Endothelial cell of umbilical vein (primary cell): ENCODE results near the gene STK40. TPM values are rescaled to one million over a fixed set of nuclear protein-coding genes. Genes with fewer than 3 reads are reported as not detected.

Source experiments
- BruUV-seq: library from RNA; stranded (reverse); fragments of 400-500 nt; replicated peaks from 2 replicates; lab custom pipeline; 2021; lab: Mats Ljungman, UMichigan
- CTCF ChIA-PET: fragments of 300-600, 350-600 bp; sonication (Branson Sonifier 250); formaldehyde crosslinking; loops from one replicate; lab custom pipeline; 2021; ENCODE audit warnings: antibody characterized with exemption, inconsistent platforms; lab: Charles Lee
- POLR2A ChIA-PET: fragments of 300-600, 350-600 bp; sonication (Branson Sonifier 250); formaldehyde crosslinking; loops from one replicate; lab custom pipeline; 2021; ENCODE audit warnings: antibody characterized with exemption, inconsistent platforms; lab: Charles Lee
- DNase-seq: peaks from one replicate; pipeline ENCODE4 v3.0.0-alpha.2; 2011; ENCODE audit warnings: low read depth, low spot score
- FAIRE-seq: peaks from 2 replicates; lab custom pipeline; 2011; peaks lifted over from hg19 to GRCh38; lab: Jason Lieb, UNC
- H2AFZ ChIP-seq: 2 replicates; pipeline ENCODE4 v1.6.0; 2012; ENCODE audit warnings: low read depth, low read length, control low read depth, inconsistent platforms
- H3K27ac ChIP-seq: 2 replicates; pipeline ENCODE4 v1.5.1; 2011; ENCODE audit warnings: low read depth, mild to moderate bottlenecking, control low read depth, low read length, moderate library complexity; ENCODE audit not compliant: insufficient read depth
- H3K27me3 ChIP-seq, 2 experiments: 2 replicates each; pipeline versions ENCODE4 v1.6.0 to v1.6.1; 2011; ENCODE audit warnings: low read length in 2 of 2, mixed read lengths in 1 of 2; ENCODE audit not compliant: control insufficient read depth in 2 of 2, insufficient read depth in 2 of 2
- H3K36me3 ChIP-seq, 2 experiments: 2 replicates in 1 of 2; 3 replicates in 1 of 2; pipeline ENCODE4 v1.5.1; 2011; ENCODE audit warnings: low read length in 2 of 2, mild to moderate bottlenecking in 1 of 2, moderate library complexity in 1 of 2; ENCODE audit not compliant: control insufficient read depth in 2 of 2, insufficient read depth in 2 of 2; ENCODE audit errors: extremely low read depth in 1 of 2
- H3K4me1 ChIP-seq: 3 replicates; pipeline ENCODE4 v1.5.1; 2011; ENCODE audit warnings: mild to moderate bottlenecking, low read length; ENCODE audit not compliant: control insufficient read depth, insufficient read depth; ENCODE audit errors: extremely low read depth
- H3K4me2 ChIP-seq: 2 replicates; pipeline ENCODE4 v1.6.1; 2011; ENCODE audit warnings: low read length, control low read depth, mixed read lengths; ENCODE audit not compliant: insufficient read depth
- H3K4me3 ChIP-seq, 3 experiments: fragments of 200-600 bp in 1 of 3; sonication (generic), shearing (Covaris generic) in 1 of 3; replicated peaks in 1 of 3; 2 replicates each; pipeline ENCODE4 v1.5.1; 2011 to 2016; ENCODE audit warnings: control low read depth in 3 of 3, low read length in 3 of 3, mild to moderate bottlenecking in 2 of 3, inconsistent platforms in 1 of 3, low read depth in 1 of 3, moderate library complexity in 1 of 3; ENCODE audit not compliant: insufficient read depth in 1 of 3
- H3K79me2 ChIP-seq: 2 replicates; pipeline ENCODE4 v1.6.0; 2012; ENCODE audit warnings: low read length, inconsistent platforms; ENCODE audit not compliant: control insufficient read depth, insufficient read depth
- H3K9ac ChIP-seq: replicated peaks from 2 replicates; pipeline ENCODE3; 2011; ENCODE audit warnings: low read length, control low read depth; ENCODE audit not compliant: insufficient read depth; ENCODE audit errors: extremely low read depth
- H3K9me1 ChIP-seq: replicated peaks from 3 replicates; pipeline ENCODE4 v1.6.0; 2011; ENCODE audit warnings: mild to moderate bottlenecking, low read length; ENCODE audit not compliant: control insufficient read depth, insufficient read depth; ENCODE audit errors: extremely low read depth
- H3K9me3 ChIP-seq: replicated peaks from 2 replicates; pipeline ENCODE4 v1.5.1; 2012; ENCODE audit warnings: low read length, inconsistent platforms; ENCODE audit not compliant: control insufficient read depth, insufficient read depth
- H4K20me1 ChIP-seq: replicated peaks from 2 replicates; pipeline ENCODE3; 2011; ENCODE audit warnings: mild to moderate bottlenecking, low read length; ENCODE audit not compliant: control insufficient read depth, insufficient read depth; ENCODE audit errors: extremely low read depth
- CTCF ChIP-seq, 2 donors: IDR thresholded peaks; 1 replicate in 1 of 2; 2 replicates in 1 of 2; pipeline ENCODE4 v1.5.1; 2011; ENCODE audit warnings: low read length in 2 of 2, mild to moderate bottlenecking in 2 of 2, moderate library complexity in 2 of 2, control low read depth in 1 of 2, inconsistent platforms in 1 of 2, low read depth in 1 of 2; ENCODE audit not compliant: insufficient read depth in 1 of 2; ENCODE audit errors: extremely low read depth in 1 of 2
- EZH2 ChIP-seq: IDR thresholded peaks from 2 replicates; pipeline ENCODE4 v1.6.1; 2012; ENCODE audit warnings: borderline replicate concordance, low read depth, mild to moderate bottlenecking, moderate library complexity, low read length, inconsistent platforms; ENCODE audit not compliant: severe bottlenecking
- FOS ChIP-seq: IDR thresholded peaks from 2 replicates; pipeline ENCODE4 v1.6.1; 2011; ENCODE audit warnings: mild to moderate bottlenecking, low read length, moderate library complexity, borderline replicate concordance; ENCODE audit not compliant: insufficient read depth
- GATA2 ChIP-seq: IDR thresholded peaks from 2 replicates; pipeline ENCODE4 v1.7.0; 2011; ENCODE audit warnings: low read depth, mild to moderate bottlenecking, moderate library complexity, mixed read lengths, low read length; ENCODE audit not compliant: insufficient read length, insufficient read depth
- JUN ChIP-seq: IDR thresholded peaks from 2 replicates; pipeline ENCODE4 v1.6.1; 2011; ENCODE audit warnings: borderline replicate concordance, low read depth; ENCODE audit not compliant: insufficient read length, insufficient read depth
- MYC ChIP-seq: IDR thresholded peaks from one replicate; pipeline ENCODE4 v1.6.1; 2011; ENCODE audit warnings: mild to moderate bottlenecking, low read depth, low read length
- POLR2A ChIP-seq: IDR thresholded peaks from 2 replicates; pipeline ENCODE4 v1.6.1; 2012; ENCODE audit warnings: low read depth, mild to moderate bottlenecking, control low read depth, low read length
- POLR2AphosphoS5 ChIP-seq: IDR thresholded peaks from 2 replicates; pipeline ENCODE4 v1.6.1; 2012; ENCODE audit warnings: low read depth, mild to moderate bottlenecking, control low read depth, low read length, moderate library complexity; ENCODE audit not compliant: insufficient read depth
- dilution Hi-C: fragments of 300-500 bp; cut with MboI; formaldehyde crosslinking; loops from one replicate; pipeline ENCODE4 v1.15.0; 2019; ENCODE audit warnings: low sequenced_read_pairs; ENCODE audit not compliant: extremely low pct_ligation_motif_present
- intact Hi-C: fragments of 100-400 bp; cut with micrococcal nuclease; formaldehyde crosslinking; loops from one replicate; pipeline ENCODE4 v1.10.0; 2022
- polyA plus RNA-seq, 4 experiments: library from polyadenylated mRNA; depleted of rRNA in 3 of 4; stranded (reverse) in 3 of 4; unstranded in 1 of 4; fragments of >200 nt; gene quantifications; 2 replicates each; pipeline versions ENCODE4 v1.2.1 to v1.2.3, GENCODE V29; 2011 to 2012; ENCODE audit warnings: missing spikeins in 1 of 4
- total RNA-seq: library from RNA; stranded (reverse); gene quantifications from 2 replicates; pipeline ENCODE4 v1.2.3, GENCODE V29; 2021
- TF ChIP-seq, protein P1 (sequence below): IDR thresholded peaks from 2 replicates; pipeline ENCODE4 v1.6.1; 2011; ENCODE audit not compliant: insufficient read depth, insufficient read length

Gene STK40
- total and polyA plus RNA-seq, 2 donors (not counting 3 experiments of a cell fraction or from before 2014, with no cell fraction given) = 20.8 to 36.8 TPM

GRCh38 chr1:36339215-36339614 lies 46.5 kb downstream of the STK40 start:
- H3K9me1 ChIP-seq = no peaks in the 10 kb centered on the region
- POLR2A ChIA-PET = no interaction called here
- no peak overlapping the region for H3K4me2 ChIP-seq
- no peak for FAIRE-seq
- intact Hi-C loops (no loop called here), dilution Hi-C loops (no loop called here)
- H2AFZ ChIP-seq = no peak overlapping the region
- no peak overlapping the region for H3K4me3 ChIP-seq
- CTCF ChIA-PET = interaction anchor here (1.5 kb wide), 1 partner anchor 81 kb away, joined by 3 read pairs; no protein-coding TSS in a partner anchor
- no peak for DNase-seq
- no TSS peak for BruUV-seq
- H3K27me3 ChIP-seq = no peaks in the 10 kb centered on the region
- peaks cover 25% of the 10 kb centered on the region for H3K4me1 ChIP-seq
- H3K9ac ChIP-seq = no peak overlapping the region
- H3K9me3 ChIP-seq = no peaks in the 10 kb centered on the region
- H3K79me2 ChIP-seq = no peaks in the 10 kb centered on the region
- no peak overlapping the region for H3K27ac ChIP-seq
- TF ChIP-seq POLR2A = no peak
- TF ChIP-seq JUN = no peak
- TF ChIP-seq GATA2 = no peak
- TF ChIP-seq FOS = no peak
- TF ChIP-seq, protein P1, sequence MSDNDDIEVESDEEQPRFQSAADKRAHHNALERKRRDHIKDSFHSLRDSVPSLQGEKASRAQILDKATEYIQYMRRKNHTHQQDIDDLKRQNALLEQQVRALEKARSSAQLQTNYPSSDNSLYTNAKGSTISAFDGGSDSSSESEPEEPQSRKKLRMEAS = no peak
- no peak for TF ChIP-seq POLR2AphosphoS5
- no peak for TF ChIP-seq MYC
- no peak for TF ChIP-seq EZH2
- TF ChIP-seq CTCF (IDR thresholded peaks at IDR 0.05; ENCODE audit: extremely low read depth in 1 of 2, insufficient read depth in 1 of 2, low read depth in 1 of 2, low read length in 2 of 2) = no peak
- H3K36me3 ChIP-seq = peaks cover 0 to 5% of the 10 kb centered on the region in 2 experiments
- no peaks in the 10 kb centered on the region for H4K20me1 ChIP-seq
